IMR-90 (cell line): ENCODE data around the gene MFSD6L. TPM values are rescaled to one million over a fixed set of nuclear protein-coding genes. Genes with fewer than 3 reads are reported as not detected.

Source experiments
- ATAC-seq: fragments of 200-7000 bp; cut with Tn5 transposase; 2 replicates; pipeline ENCODE4 v1.9.1; 2020; ENCODE audit warnings: low read depth, mild to moderate bottlenecking, moderate library complexity
- BruUV-seq: library from RNA; stranded (reverse); fragments of 400-500 nt; replicated peaks from 2 replicates; lab custom pipeline; 2021; lab: Mats Ljungman, UMichigan
- CTCF ChIA-PET: fragments of 300-600 bp; formaldehyde crosslinking; extraction: SDS; loops from one replicate; lab custom pipeline; 2021; ENCODE audit warnings: antibody characterized with exemption; lab: Yijun Ruan, JAX
- POLR2A ChIA-PET: fragments of 300-600 bp; sonication (Branson Sonifier 250); formaldehyde crosslinking; loops from one replicate; lab custom pipeline; 2022; ENCODE audit warnings: antibody characterized with exemption; ENCODE audit not compliant: unreplicated experiment; lab: Charles Lee
- DNase-seq: peaks from one replicate; pipeline ENCODE4 v3.0.0; 2013
- H2AFZ ChIP-seq: replicated peaks from 2 replicates; pipeline ENCODE3; 2013; ENCODE audit warnings: low read length, mild to moderate bottlenecking; ENCODE audit not compliant: poor library complexity
- H2AK5ac ChIP-seq: 2 replicates; pipeline ENCODE4 v1.6.1; 2013; ENCODE audit warnings: low read depth, low read length, inconsistent platforms
- H2AK9ac ChIP-seq: replicated peaks from 2 replicates; pipeline ENCODE3; 2013; ENCODE audit warnings: mild to moderate bottlenecking, low read depth, low read length, moderate library complexity; ENCODE audit not compliant: poor library complexity
- H2BK120ac ChIP-seq: 2 replicates; pipeline ENCODE4 v1.6.1; 2013; ENCODE audit warnings: low read depth, low read length, inconsistent platforms
- H2BK15ac ChIP-seq: 3 replicates; pipeline ENCODE4 v1.6.1; 2013; ENCODE audit warnings: low read depth, low read length, inconsistent platforms
- H2BK20ac ChIP-seq: 2 replicates; pipeline ENCODE4 v1.6.1; 2013; ENCODE audit warnings: low read depth, mild to moderate bottlenecking, inconsistent platforms, low read length, moderate library complexity
- H2BK5ac ChIP-seq: 2 replicates; pipeline ENCODE4 v1.6.1; 2013; ENCODE audit warnings: mild to moderate bottlenecking, low read depth, low read length, inconsistent platforms; ENCODE audit not compliant: poor library complexity, severe bottlenecking
- H3K14ac ChIP-seq: replicated peaks from 2 replicates; pipeline ENCODE4 v1.6.1; 2013; ENCODE audit warnings: low read depth, low read length, inconsistent platforms
- H3K18ac ChIP-seq: 2 replicates; pipeline ENCODE4 v1.6.1; 2013; ENCODE audit warnings: low read depth, low read length, control low read depth
- H3K23ac ChIP-seq: 2 replicates; pipeline ENCODE4 v1.6.1; 2013; ENCODE audit warnings: low read depth, low read length, inconsistent platforms
- H3K27ac ChIP-seq: 2 replicates; pipeline ENCODE4 v1.5.1; 2013; ENCODE audit warnings: mild to moderate bottlenecking, control low read depth, low read length; ENCODE audit not compliant: insufficient read depth
- H3K27me3 ChIP-seq: 2 replicates; pipeline ENCODE4 v1.6.1; 2013; ENCODE audit warnings: low read length; ENCODE audit not compliant: control insufficient read depth, insufficient read depth
- H3K36me3 ChIP-seq: 2 replicates; pipeline ENCODE4 v1.6.1; 2013; ENCODE audit warnings: low read length, mixed read lengths; ENCODE audit not compliant: control insufficient read depth, insufficient read depth
- H3K4ac ChIP-seq: 2 replicates; pipeline ENCODE4 v1.6.1; 2013; ENCODE audit warnings: low read depth, low read length, inconsistent platforms
- H3K4me1 ChIP-seq: 2 replicates; pipeline ENCODE4 v1.6.1; 2013; ENCODE audit warnings: low read length, mixed read lengths; ENCODE audit not compliant: control insufficient read depth, insufficient read depth
- H3K4me2 ChIP-seq: 2 replicates; pipeline ENCODE4 v1.6.1; 2013; ENCODE audit warnings: low read depth, mild to moderate bottlenecking, control low read depth, low read length, moderate library complexity
- H3K4me3 ChIP-seq: 2 replicates; pipeline ENCODE4 v1.5.1; 2013; ENCODE audit warnings: low read depth, mild to moderate bottlenecking, control low read depth, low read length, moderate library complexity; ENCODE audit not compliant: insufficient read depth
- H3K56ac ChIP-seq: 2 replicates; pipeline ENCODE4 v1.6.1; 2013; ENCODE audit warnings: low read length, inconsistent platforms; ENCODE audit not compliant: insufficient read depth; ENCODE audit errors: extremely low read depth
- H3K79me1 ChIP-seq, 2 experiments: 2 replicates each; pipeline ENCODE4 v1.6.1; 2013; ENCODE audit warnings: low read length in 2 of 2, inconsistent platforms in 1 of 2, low read depth in 1 of 2
- H3K9ac ChIP-seq: 2 replicates; pipeline ENCODE4 v1.6.1; 2013; ENCODE audit warnings: low read depth, low read length, control low read depth
- H3K9me1 ChIP-seq: 2 replicates; pipeline ENCODE4 v1.6.1; 2013; ENCODE audit warnings: low read length, inconsistent platforms; ENCODE audit not compliant: insufficient read depth
- H3K9me3 ChIP-seq: 2 replicates; pipeline ENCODE4 v1.6.1; 2013; ENCODE audit warnings: low read length; ENCODE audit not compliant: control insufficient read depth, insufficient read depth
- H4K20me1 ChIP-seq: 2 replicates; pipeline ENCODE4 v1.6.1; 2013; ENCODE audit warnings: low read length, inconsistent platforms; ENCODE audit not compliant: insufficient read depth
- H4K5ac ChIP-seq: 2 replicates; pipeline ENCODE4 v1.6.1; 2013; ENCODE audit warnings: mild to moderate bottlenecking, low read depth, low read length, control low read depth
- H4K8ac ChIP-seq, 2 experiments: 2 replicates each; pipeline ENCODE4 v1.6.1; 2013; ENCODE audit warnings: low read depth in 2 of 2, low read length in 2 of 2, control low read depth in 1 of 2, inconsistent platforms in 1 of 2
- H4K91ac ChIP-seq: 2 replicates; pipeline ENCODE4 v1.6.1; 2013; ENCODE audit warnings: low read depth, low read length, inconsistent platforms; ENCODE audit not compliant: insufficient read depth
- MAZ ChIP-seq: IDR thresholded peaks from 2 replicates; pipeline ENCODE4 v1.6.1; 2012; ENCODE audit warnings: low read depth, mild to moderate bottlenecking, low read length, improper control_type of control experiment, moderate library complexity, borderline replicate concordance
- NFE2L2 ChIP-seq: fragments of 150-350 bp; IDR thresholded peaks from 2 replicates; pipeline ENCODE4 v1.6.1; 2016; ENCODE audit warnings: low read depth, mild to moderate bottlenecking, low read length
- WGBS, 2 experiments: methylation state at CpG; one replicate each; pipeline versions ENCODE4 v1.1.5 to v1.1.7; 2013; ENCODE audit warnings: missing lambda C conversion rate in 2 of 2; ENCODE audit not compliant: insufficient read length in 1 of 2; ENCODE audit errors: extremely low coverage in 2 of 2; 5-methylcytosine and 5-hydroxymethylcytosine counted together
- dilution Hi-C: fragments of 300-500 bp; cut with HindIII; formaldehyde crosslinking; loops from one replicate; pipeline ENCODE4 v1.14.3; 2018; ENCODE audit warnings: low sequenced_read_pairs; ENCODE audit not compliant: unreplicated experiment
- in situ Hi-C: fragments of 300-500 bp; cut with MboI; formaldehyde crosslinking; loops from 3 replicates; pipeline ENCODE4 v1.14.3; 2019; ENCODE audit warnings: low sequenced_read_pairs, inconsistent platforms, mixed read lengths
- intact Hi-C: fragments of 100-400 bp; cut with micrococcal nuclease; formaldehyde crosslinking; loops from 2 replicates; pipeline ENCODE4 v1.10.0; 2022
- polyA plus RNA-seq, 3 experiments: library from polyadenylated mRNA; depleted of rRNA; stranded (reverse); fragments of >200 nt; gene quantifications; 2 replicates each; pipeline ENCODE4 v1.2.3, GENCODE V29; 2012; ENCODE audit warnings: low replicate concordance in 1 of 3
- total RNA-seq: library from RNA; depleted of rRNA; stranded (reverse); fragments of >200 nt; gene quantifications from 2 replicates; pipeline ENCODE4 v1.2.3, GENCODE V29; 2012
- TF ChIP-seq, protein P1 (sequence below): fragments of 150-350 bp; IDR thresholded peaks from 2 replicates; pipeline ENCODE4 v1.6.1; 2016; ENCODE audit warnings: low read depth, mild to moderate bottlenecking, low read length, moderate library complexity, borderline replicate concordance
- TF ChIP-seq, protein P2 (sequence below): fragments of 150-350 bp; IDR thresholded peaks from 2 replicates; pipeline ENCODE4 v1.6.1; 2017; ENCODE audit warnings: mild to moderate bottlenecking, antibody characterized with exemption, low read length, low read depth

The MFSD6L gene
- total and polyA plus RNA-seq, 2 of the 4 experiments (the other 2 are of a cell fraction) = not detected

DNA sequence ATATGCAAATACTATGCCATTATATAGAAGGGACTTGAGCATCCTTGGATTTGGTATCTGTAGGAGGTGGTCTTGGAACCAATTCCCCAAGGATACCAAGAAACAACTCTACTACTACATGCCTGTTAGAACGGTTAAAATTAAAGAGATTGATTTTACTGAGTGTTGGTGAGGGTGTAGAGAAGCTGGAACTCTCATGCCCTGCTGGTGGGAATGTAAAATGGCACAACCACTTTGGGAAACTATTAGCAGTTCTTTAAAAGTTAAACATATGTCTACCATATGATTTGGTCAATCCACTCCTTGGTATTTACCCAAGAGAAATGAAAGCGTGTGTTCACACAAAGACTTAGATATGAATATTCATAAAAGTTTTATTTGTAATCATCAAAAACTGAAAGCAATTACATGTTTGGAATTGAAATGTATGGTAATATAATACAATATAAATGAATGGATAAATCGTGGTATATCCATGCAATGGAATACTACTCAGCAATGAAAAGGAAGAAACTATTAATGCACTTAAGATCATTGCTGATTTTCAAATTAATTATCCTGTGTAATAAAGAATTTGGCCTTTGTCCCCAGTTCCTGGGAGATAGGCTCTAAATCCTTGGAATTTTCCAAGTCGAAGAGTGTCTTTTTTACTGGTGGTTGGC is 7.8 kb downstream of the MFSD6L start:
- H4K5ac ChIP-seq = no peak overlapping the region
- H3K27me3 ChIP-seq = no peaks in the 10 kb centered on the region; the same call in 1 of the 2 replicates
- H4K20me1 ChIP-seq = no peaks in the 10 kb centered on the region
- ChIA-PET CTCF (no interaction called here), POLR2A (no interaction called here)
- in situ Hi-C loops = loop anchor here (25.0 kb wide), 1 partner anchor 746 kb away; no protein-coding TSS in a partner anchor
- no peak overlapping the region for H3K4me2 ChIP-seq
- H3K36me3 ChIP-seq = no peaks in the 10 kb centered on the region
- no peak overlapping the region for H2BK20ac ChIP-seq
- H3K4ac ChIP-seq = no peak overlapping the region
- no peak overlapping the region for H3K4me3 ChIP-seq
- no peaks in the 10 kb centered on the region for H3K9me1 ChIP-seq
- H3K18ac ChIP-seq = no peak overlapping the region
- no peak overlapping the region for H2AK5ac ChIP-seq
- H3K79me1 ChIP-seq = no peaks in the 10 kb centered on the region
- no peak overlapping the region for H3K14ac ChIP-seq
- TF ChIP-seq, protein P1, sequence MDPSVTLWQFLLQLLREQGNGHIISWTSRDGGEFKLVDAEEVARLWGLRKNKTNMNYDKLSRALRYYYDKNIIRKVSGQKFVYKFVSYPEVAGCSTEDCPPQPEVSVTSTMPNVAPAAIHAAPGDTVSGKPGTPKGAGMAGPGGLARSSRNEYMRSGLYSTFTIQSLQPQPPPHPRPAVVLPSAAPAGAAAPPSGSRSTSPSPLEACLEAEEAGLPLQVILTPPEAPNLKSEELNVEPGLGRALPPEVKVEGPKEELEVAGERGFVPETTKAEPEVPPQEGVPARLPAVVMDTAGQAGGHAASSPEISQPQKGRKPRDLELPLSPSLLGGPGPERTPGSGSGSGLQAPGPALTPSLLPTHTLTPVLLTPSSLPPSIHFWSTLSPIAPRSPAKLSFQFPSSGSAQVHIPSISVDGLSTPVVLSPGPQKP = no peak
- TF ChIP-seq NFE2L2 = no peak
- TF ChIP-seq MAZ = no peak
- TF ChIP-seq, protein P2, sequence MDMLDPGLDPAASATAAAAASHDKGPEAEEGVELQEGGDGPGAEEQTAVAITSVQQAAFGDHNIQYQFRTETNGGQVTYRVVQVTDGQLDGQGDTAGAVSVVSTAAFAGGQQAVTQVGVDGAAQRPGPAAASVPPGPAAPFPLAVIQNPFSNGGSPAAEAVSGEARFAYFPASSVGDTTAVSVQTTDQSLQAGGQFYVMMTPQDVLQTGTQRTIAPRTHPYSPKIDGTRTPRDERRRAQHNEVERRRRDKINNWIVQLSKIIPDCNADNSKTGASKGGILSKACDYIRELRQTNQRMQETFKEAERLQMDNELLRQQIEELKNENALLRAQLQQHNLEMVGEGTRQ = no peak
- DNase-seq (no peak), ATAC-seq (no peak)
- no peak overlapping the region for H2BK120ac ChIP-seq
- peaks cover 5% of the 10 kb centered on the region; the same call in 1 of the 2 replicates for H3K9me3 ChIP-seq
- H4K8ac ChIP-seq = no peak overlapping the region
- dilution Hi-C loops = no loop called here
- no peak overlapping the region for H3K27ac ChIP-seq
- H3K56ac ChIP-seq = no peak overlapping the region
- no peak overlapping the region for H2BK5ac ChIP-seq
- no peak overlapping the region for H4K91ac ChIP-seq
- H2BK15ac ChIP-seq = no peak overlapping the region
- intact Hi-C loops = no loop called here
- H3K23ac ChIP-seq = no peak overlapping the region
- no peak overlapping the region for H2AFZ ChIP-seq
- no peak overlapping the region for H3K9ac ChIP-seq
- no CpG with 5 or more reads among the region's 4 CpGs for WGBS, 2 experiments
- H3K4me1 ChIP-seq = no peaks in the 10 kb centered on the region
- H2AK9ac ChIP-seq = no peak overlapping the region
- no TSS peak for BruUV-seq
